ENCODE measurements around the gene HERC6. TPM values are rescaled to one million over a fixed set of nuclear protein-coding genes. Genes with fewer than 3 reads are reported as not detected.
"Not testable (repeated sequence)": the region's sequence is repeated elsewhere in the genome, so short reads cannot be mapped to it uniquely, and the experiment has no call there.

Gene HERC6
- total RNA-seq, 1 donor from 2014 or later = 0.22 TPM

GRCh38 chr4:88419874-88420273 lies 41.2 kb downstream of the HERC6 start:
- Mint-ChIP-seq H3K9me3 (ENCODE audit: unreplicated experiment) (no peaks in the 10 kb centered on the region), H3K4me1 (ENCODE audit: low read depth, unreplicated experiment) (no peaks in the 10 kb centered on the region), H3K27ac (ENCODE audit: unreplicated experiment) (no peak overlapping the region), H3K36me3 (ENCODE audit: unreplicated experiment) (no peaks in the 10 kb centered on the region), H3K4me3 (ENCODE audit: unreplicated experiment) (no peak overlapping the region), H3K27me3 (ENCODE audit: unreplicated experiment) (no peaks in the 10 kb centered on the region)
- DNase-seq = no peak
- TF ChIP-seq, protein P1, sequence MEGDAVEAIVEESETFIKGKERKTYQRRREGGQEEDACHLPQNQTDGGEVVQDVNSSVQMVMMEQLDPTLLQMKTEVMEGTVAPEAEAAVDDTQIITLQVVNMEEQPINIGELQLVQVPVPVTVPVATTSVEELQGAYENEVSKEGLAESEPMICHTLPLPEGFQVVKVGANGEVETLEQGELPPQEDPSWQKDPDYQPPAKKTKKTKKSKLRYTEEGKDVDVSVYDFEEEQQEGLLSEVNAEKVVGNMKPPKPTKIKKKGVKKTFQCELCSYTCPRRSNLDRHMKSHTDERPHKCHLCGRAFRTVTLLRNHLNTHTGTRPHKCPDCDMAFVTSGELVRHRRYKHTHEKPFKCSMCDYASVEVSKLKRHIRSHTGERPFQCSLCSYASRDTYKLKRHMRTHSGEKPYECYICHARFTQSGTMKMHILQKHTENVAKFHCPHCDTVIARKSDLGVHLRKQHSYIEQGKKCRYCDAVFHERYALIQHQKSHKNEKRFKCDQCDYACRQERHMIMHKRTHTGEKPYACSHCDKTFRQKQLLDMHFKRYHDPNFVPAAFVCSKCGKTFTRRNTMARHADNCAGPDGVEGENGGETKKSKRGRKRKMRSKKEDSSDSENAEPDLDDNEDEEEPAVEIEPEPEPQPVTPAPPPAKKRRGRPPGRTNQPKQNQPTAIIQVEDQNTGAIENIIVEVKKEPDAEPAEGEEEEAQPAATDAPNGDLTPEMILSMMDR (IDR thresholded peaks at IDR 0.05; ENCODE audit: partially characterized antibody, unreplicated experiment) = no peak

DNA sequence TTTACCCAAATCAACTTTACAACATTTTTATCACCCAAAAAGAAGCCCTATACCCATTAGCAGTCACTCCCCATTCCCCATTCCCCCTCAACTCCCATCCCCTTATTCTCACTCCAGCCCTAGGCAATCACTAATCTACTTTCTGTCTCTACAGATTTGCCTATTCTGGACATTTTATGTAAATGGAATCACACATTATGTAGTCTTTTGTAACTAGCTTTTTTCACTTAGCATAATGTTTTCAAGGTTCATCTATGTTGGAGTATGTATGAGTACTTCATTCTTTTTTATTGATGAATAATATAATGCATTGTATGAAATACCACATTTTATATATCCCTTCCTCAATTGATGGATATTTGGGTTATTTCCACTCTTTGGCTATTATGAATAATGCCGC lies 42.2 kb downstream of the HERC6 start:
- no peaks in the 10 kb centered on the region for H3K9me3 Mint-ChIP-seq (ENCODE audit: unreplicated experiment)
- DNase-seq = no peak
- TF ChIP-seq, protein P1 (IDR thresholded peaks at IDR 0.05; ENCODE audit: partially characterized antibody, unreplicated experiment) = no peak
- H3K27ac Mint-ChIP-seq (ENCODE audit: unreplicated experiment) = no peak overlapping the region
- no peak overlapping the region for H3K4me3 Mint-ChIP-seq (ENCODE audit: unreplicated experiment)
- H3K27me3 Mint-ChIP-seq (ENCODE audit: unreplicated experiment) = no peaks in the 10 kb centered on the region
- H3K4me1 Mint-ChIP-seq (ENCODE audit: low read depth, unreplicated experiment) = no peaks in the 10 kb centered on the region
- no peaks in the 10 kb centered on the region for H3K36me3 Mint-ChIP-seq (ENCODE audit: unreplicated experiment)

DNA sequence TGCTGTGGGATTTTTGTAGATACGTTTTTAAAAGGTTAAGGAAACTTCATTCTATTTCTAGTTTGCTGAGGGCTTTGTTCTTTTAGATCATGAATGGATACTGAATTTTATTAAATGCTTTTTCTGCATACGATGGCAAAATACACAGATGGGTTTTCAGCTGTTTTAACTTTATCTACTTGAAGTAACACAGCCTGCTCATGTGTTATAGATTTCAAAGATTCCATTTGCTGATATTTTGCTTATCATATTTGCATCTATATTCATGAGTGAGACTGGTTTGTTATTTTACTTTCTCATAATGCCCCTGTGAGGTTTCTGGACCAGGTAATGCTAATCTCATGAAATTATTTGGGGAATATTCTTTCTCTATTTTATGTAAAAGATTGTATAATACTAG lies 43.8 kb downstream of the HERC6 start:
- H3K4me1 Mint-ChIP-seq (ENCODE audit: low read depth, unreplicated experiment) = no peaks in the 10 kb centered on the region
- no peaks in the 10 kb centered on the region for H3K36me3 Mint-ChIP-seq (ENCODE audit: unreplicated experiment)
- no peak for DNase-seq
- TF ChIP-seq, protein P1 (IDR thresholded peaks at IDR 0.05; ENCODE audit: partially characterized antibody, unreplicated experiment) = no peak
- H3K4me3 Mint-ChIP-seq (ENCODE audit: unreplicated experiment) = no peak overlapping the region
- H3K27ac Mint-ChIP-seq (ENCODE audit: unreplicated experiment) = no peak overlapping the region
- H3K27me3 Mint-ChIP-seq (ENCODE audit: unreplicated experiment) = no peaks in the 10 kb centered on the region
- no peaks in the 10 kb centered on the region for H3K9me3 Mint-ChIP-seq (ENCODE audit: unreplicated experiment)

DNA sequence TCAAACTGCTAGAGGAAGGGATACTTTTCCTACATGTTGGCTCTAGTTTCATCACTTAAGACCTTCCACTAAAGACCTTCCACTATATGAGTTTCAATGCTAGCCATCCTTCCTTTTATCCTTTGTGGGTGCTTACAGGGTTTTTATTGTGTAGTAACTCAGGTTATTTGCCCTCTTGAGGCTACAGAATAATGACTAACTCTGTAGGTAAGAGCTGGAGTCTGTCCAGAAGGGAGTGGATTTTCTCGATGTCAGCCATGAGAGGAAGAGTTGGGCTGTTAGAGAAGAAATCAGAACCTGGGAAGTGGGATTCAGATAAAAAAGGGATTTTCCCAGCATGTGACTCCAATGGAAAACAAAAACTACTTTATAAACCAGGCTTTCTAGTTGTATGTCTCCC lies 50.7 kb downstream of the HERC6 start:
- H3K9me3 Mint-ChIP-seq (ENCODE audit: unreplicated experiment) = no peaks in the 10 kb centered on the region
- no peaks in the 10 kb centered on the region for H3K36me3 Mint-ChIP-seq (ENCODE audit: unreplicated experiment)
- no peaks in the 10 kb centered on the region for H3K4me1 Mint-ChIP-seq (ENCODE audit: low read depth, unreplicated experiment)
- TF ChIP-seq, protein P1 (IDR thresholded peaks at IDR 0.05; ENCODE audit: partially characterized antibody, unreplicated experiment) = no peak
- no peak for DNase-seq
- H3K4me3 Mint-ChIP-seq (ENCODE audit: unreplicated experiment) = no peak overlapping the region
- no peaks in the 10 kb centered on the region for H3K27me3 Mint-ChIP-seq (ENCODE audit: unreplicated experiment)
- no peak overlapping the region for H3K27ac Mint-ChIP-seq (ENCODE audit: unreplicated experiment)

GRCh38 chr4:88435987-88436693 lies 57.5 kb downstream of the HERC6 start:
- no peak overlapping the region for H3K4me3 Mint-ChIP-seq (ENCODE audit: unreplicated experiment)
- H3K36me3 Mint-ChIP-seq (ENCODE audit: unreplicated experiment) = no peaks in the 10 kb centered on the region
- H3K9me3 Mint-ChIP-seq (ENCODE audit: unreplicated experiment) = no peaks in the 10 kb centered on the region
- TF ChIP-seq, protein P1 (IDR thresholded peaks at IDR 0.05; ENCODE audit: partially characterized antibody, unreplicated experiment) = no peak
- no peaks in the 10 kb centered on the region for H3K4me1 Mint-ChIP-seq (ENCODE audit: low read depth, unreplicated experiment)
- no peak overlapping the region for H3K27ac Mint-ChIP-seq (ENCODE audit: unreplicated experiment)
- no peak for DNase-seq
- no peaks in the 10 kb centered on the region for H3K27me3 Mint-ChIP-seq (ENCODE audit: unreplicated experiment)

DNA sequence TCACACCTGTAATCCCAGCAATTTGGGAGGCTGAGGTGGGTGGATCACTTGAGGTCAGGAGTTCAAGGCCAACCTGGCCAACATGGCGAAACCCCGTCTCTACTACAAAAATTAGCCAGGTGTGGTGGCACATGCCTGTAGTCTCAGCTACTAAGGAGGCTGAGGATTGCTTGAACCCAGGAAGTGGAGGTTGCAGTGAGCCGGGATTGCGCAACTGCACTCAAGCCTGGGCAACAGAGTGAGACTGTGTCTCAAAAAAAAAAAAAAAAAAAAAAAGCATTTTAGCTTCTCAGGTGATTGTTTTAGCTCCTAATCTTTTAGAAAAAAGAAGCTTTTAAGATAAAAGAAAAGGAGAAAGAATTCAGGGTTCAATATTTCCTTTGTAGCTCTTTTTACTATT lies 59.2 kb downstream of the HERC6 start:
- H3K9me3 Mint-ChIP-seq (ENCODE audit: unreplicated experiment); DNase-seq; H3K27me3 Mint-ChIP-seq (ENCODE audit: unreplicated experiment); H3K27ac Mint-ChIP-seq (ENCODE audit: unreplicated experiment); H3K4me3 Mint-ChIP-seq (ENCODE audit: unreplicated experiment); H3K36me3 Mint-ChIP-seq (ENCODE audit: unreplicated experiment); H3K4me1 Mint-ChIP-seq (ENCODE audit: low read depth, unreplicated experiment): not testable (repeated sequence)
